HG03342 (cell line): ENCODE data around the gene POM121.
"Not testable (repeated sequence)": the region's sequence is repeated elsewhere in the genome, so short reads cannot be mapped to it uniquely, and the experiment has no call there.

ENCODE experiments used
- ATAC-seq: cut with Tn5 transposase; IDR thresholded peaks from one replicate; pipeline ENCODE4 v1.9.1; 2021; ENCODE audit warnings: mild to moderate bottlenecking, moderate library complexity; ENCODE audit not compliant: unreplicated experiment

POM121 gene

GRCh38 chr7:72949276-72949675, 24.4 kb downstream of the POM121 start:
- ATAC-seq: not testable (repeated sequence)

- ATAC-seq: not testable (repeated sequence)
Observed at GRCh38 chr7:72949686-72950085, 24.8 kb downstream of the POM121 start.

- ATAC-seq: not testable (repeated sequence)
Observed at GRCh38 chr7:72950432-72950831, 25.5 kb downstream of the POM121 start.

GRCh38 chr7:72953901-72954562, 29.1 kb downstream of the POM121 start:
- peak; percentile 54 for ATAC-seq

GRCh38 chr7:72954563-72955198, 29.8 kb downstream of the POM121 start:
- peak; percentile 85 for ATAC-seq

- not testable (repeated sequence) for ATAC-seq
Observed at GRCh38 chr7:72960029-72960428, 35.1 kb downstream of the POM121 start.

GRCh38 chr7:72960626-72961345, 35.9 kb downstream of the POM121 start:
- ATAC-seq: not testable (repeated sequence)

- ATAC-seq: not testable (repeated sequence)
Observed at GRCh38 chr7:72961346-72961650, 36.4 kb downstream of the POM121 start.

GRCh38 chr7:72963056-72963455, 38.2 kb downstream of the POM121 start:
- not testable (repeated sequence) for ATAC-seq

GRCh38 chr7:72965186-72965975, 40.5 kb downstream of the POM121 start:
- peak; percentile 66 for ATAC-seq

- not testable (repeated sequence) for ATAC-seq
Observed at GRCh38 chr7:72966892-72967291, 42.0 kb downstream of the POM121 start.

GRCh38 chr7:72968980-72969516, 44.2 kb downstream of the POM121 start, which contains the start of gene TRIM74:
Gene TRIM74 (minus strand): TSS chr7:72969466. CDS start chr7:72966157, 3,309 bp downstream.
- not testable (repeated sequence) for ATAC-seq

GRCh38 chr7:72969688-72970087, 44.8 kb downstream of the POM121 start:
- not testable (repeated sequence) for ATAC-seq

- not testable (repeated sequence) for ATAC-seq
Observed at GRCh38 chr7:72971505-72971904, 46.6 kb downstream of the POM121 start.

GRCh38 chr7:72974781-72975180, 49.9 kb downstream of the POM121 start:
- ATAC-seq: not testable (repeated sequence)

GRCh38 chr7:72975656-72976286, 50.9 kb downstream of the POM121 start:
- not testable (repeated sequence) for ATAC-seq

GRCh38 chr7:72976434-72976833, 51.5 kb downstream of the POM121 start:
- not testable (repeated sequence) for ATAC-seq

- ATAC-seq: not testable (repeated sequence)
Observed at GRCh38 chr7:72980382-72980781, 55.5 kb downstream of the POM121 start.

GRCh38 chr7:72982084-72982483, 57.2 kb downstream of the POM121 start:
- ATAC-seq: not testable (repeated sequence)
